GM19324 (cell line): ENCODE results near the gene USP36.
"Not testable (repeated sequence)": the region's sequence is repeated elsewhere in the genome, so short reads cannot be mapped to it uniquely, and the experiment has no call there.

Experiments
- ATAC-seq: cut with Tn5 transposase; IDR thresholded peaks from one replicate; pipeline ENCODE4 v1.9.1; 2021; ENCODE audit warnings: mild to moderate bottlenecking, moderate library complexity; ENCODE audit not compliant: unreplicated experiment, low FRiP score

USP36 gene

GRCh38 chr17:78794864-78795640 is 45.6 kb downstream of the USP36 start:
- ATAC-seq, result no peak

DNA sequence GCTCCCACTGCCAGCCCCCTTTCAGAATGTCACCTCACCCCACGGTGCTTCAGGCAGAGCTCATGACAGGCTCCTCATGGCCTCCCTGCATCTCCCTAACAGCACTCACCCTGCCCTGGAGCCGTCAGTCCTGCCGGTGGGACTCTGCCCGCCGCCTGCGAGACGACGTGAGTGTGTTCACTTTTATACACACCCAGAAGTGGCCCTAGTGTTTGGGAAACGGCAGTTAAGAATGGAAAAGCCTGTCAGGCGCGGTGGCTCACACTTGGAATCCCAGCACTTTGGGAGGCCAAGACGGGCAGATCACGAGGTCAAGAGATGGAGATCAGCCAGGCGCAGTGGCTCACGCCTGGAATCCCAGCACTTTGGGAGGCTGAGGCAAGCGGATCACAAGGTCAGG is 46.2 kb downstream of the USP36 start:
- no peak for ATAC-seq

GRCh38 chr17:78793968-78794367 is 46.6 kb downstream of the USP36 start:
- ATAC-seq, result no peak

- no peak for ATAC-seq
Observed at GRCh38 chr17:78793415-78793814, 47.2 kb downstream of the USP36 start.

DNA sequence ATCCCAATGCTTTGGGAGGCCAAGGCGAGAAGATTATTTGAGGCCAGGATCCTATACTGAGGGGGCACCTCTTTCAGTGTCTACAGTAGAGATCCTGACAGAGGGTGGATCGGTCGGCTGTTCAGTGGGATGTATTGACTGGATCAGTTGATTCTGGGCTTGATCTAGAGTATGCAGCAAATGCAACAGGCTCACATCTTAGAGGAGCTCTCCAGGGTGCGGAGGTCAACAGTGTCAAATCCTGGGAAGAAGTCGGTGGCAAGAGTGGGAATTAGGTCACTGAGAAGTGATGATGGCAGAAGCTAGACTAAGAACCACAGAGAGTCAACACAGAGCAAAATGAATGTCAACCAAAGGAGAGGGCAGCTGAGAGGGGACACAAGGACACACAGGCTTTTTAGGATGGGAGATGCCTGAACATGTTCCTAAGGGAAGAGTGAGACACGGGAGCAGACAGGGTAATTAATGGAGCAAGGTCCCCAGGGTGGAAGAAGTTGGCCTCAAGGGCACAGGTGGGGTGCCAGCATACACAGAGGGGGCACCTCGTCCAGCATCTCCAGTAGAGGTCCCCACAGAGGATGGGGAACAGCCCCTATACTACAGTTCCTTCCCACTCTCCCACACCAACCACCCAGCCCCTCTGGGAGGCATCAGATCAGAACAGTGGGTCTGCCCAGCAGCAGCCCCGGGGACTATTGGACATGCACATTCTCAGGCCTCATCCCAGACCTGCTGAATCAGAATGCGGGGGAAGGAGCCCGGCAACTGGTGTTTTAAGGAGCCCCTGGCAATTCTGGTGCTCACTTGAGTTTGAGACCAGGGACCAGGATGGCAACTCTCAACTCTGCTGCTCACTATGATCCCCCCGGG is 48.5 kb downstream of the USP36 start:
- ATAC-seq, result no peak

- ATAC-seq, result no peak
Observed at GRCh38 chr17:78790552-78790951, 50.1 kb downstream of the USP36 start.

GRCh38 chr17:78789663-78790181 is 50.9 kb downstream of the USP36 start:
- no peak for ATAC-seq

DNA sequence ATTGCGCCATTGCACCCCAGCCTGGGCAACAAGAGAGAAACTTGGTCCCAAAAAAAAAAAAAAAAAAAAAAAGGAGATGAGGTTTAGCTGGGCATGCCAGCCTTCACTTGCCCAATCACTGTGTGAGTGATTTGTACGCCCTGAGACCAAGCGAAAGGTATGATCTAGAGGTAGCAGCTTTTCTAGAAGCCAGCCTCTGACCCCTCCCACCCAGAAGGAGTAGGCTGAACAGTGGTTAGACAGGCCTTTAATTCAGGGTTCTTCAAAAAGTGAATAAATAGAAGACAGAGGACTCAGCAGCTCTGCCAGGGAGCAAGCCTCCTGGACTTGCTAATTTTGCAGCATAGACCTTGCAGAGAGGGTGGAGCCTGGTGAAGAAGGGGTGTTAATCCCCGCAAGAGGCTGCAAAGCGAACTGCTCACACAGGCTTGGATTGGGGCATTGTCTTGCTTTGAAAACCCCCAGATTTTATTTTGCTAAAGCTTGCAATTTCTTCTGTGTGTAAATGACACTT is 51.4 kb downstream of the USP36 start:
- ATAC-seq, result no peak

DNA sequence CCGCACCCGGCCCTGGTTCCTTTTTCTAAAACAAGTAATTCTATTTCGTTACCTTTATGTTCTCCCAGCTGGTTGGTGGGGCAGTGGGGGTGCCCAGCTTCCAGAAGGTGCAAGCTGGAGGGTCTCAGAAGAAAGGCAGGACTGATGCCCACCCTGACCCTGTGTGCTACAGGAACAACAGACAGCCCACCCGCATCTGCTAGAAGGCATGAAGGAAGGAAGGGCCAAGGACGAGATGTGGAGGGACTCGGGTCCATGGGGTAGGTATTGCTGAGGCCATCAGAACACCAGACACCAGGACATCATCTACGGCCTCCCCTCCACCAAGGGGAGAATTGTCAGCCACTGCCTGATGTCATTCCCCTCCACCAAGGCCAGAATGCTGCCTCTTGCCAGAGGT is 52.2 kb downstream of the USP36 start:
- no peak for ATAC-seq

- no peak for ATAC-seq
Observed at GRCh38 chr17:78787444-78787843, 53.2 kb downstream of the USP36 start.

DNA sequence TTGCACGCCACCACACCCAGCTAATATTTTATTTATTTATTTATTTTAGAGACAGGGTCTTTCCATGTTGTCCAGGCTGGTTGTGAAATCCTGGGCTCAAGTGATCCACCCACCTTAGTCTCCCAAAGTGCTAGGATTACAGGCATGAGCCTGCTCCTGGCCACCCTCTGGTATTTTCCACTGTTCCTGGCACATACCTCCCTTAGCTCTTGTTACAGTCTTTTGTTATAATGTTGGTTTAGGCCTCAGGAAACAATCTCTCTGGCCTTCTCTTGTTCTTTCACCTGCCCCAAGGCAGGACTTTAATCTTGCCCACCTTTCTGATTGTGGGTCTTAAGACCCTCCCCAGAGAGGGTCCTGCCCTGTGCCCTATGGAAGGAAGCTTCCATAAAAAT is 55.0 kb downstream of the USP36 start:
- ATAC-seq, result no peak

- no peak for ATAC-seq
Observed at GRCh38 chr17:78785011-78785662, 55.5 kb downstream of the USP36 start.

GRCh38 chr17:78784352-78784751 is 56.3 kb downstream of the USP36 start:
- no peak for ATAC-seq

DNA sequence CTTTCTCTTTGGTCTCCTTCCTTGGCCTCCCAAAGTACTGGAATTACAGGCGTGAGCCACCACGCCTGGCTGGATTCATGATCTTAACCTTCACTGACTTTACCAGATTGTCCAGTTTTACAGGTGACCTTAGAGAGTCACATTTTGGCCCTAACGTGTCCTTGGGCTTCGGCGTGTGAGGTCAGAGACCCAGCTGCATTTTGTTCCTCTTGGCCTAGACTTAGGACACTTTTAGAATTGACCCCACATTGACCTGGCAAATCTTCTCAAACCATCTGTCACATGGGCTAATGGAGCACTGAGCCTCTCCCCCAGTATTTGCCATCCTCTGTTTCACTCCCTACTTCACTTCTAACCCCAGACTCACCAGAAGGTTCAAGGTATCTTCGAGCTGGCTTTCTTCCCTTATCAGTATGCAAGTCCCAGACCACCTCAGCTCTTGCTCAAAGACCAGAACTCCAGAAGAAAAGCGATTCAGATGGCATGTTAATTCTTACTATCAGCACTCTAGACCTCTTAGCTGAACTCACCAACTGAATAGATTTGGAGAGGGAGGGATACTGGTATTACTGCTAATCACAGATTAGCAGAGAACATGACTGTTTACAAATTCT is 56.8 kb downstream of the USP36 start:
- ATAC-seq, result no peak

- peak; percentile 22 for ATAC-seq
Observed at GRCh38 chr17:78781893-78782304, 58.7 kb downstream of the USP36 start, which contains the start of gene CYTH1. Gene CYTH1, minus strand, starts transcription at chr17:78782273. Its CDS starts 50 bp downstream, at chr17:78782223.

DNA sequence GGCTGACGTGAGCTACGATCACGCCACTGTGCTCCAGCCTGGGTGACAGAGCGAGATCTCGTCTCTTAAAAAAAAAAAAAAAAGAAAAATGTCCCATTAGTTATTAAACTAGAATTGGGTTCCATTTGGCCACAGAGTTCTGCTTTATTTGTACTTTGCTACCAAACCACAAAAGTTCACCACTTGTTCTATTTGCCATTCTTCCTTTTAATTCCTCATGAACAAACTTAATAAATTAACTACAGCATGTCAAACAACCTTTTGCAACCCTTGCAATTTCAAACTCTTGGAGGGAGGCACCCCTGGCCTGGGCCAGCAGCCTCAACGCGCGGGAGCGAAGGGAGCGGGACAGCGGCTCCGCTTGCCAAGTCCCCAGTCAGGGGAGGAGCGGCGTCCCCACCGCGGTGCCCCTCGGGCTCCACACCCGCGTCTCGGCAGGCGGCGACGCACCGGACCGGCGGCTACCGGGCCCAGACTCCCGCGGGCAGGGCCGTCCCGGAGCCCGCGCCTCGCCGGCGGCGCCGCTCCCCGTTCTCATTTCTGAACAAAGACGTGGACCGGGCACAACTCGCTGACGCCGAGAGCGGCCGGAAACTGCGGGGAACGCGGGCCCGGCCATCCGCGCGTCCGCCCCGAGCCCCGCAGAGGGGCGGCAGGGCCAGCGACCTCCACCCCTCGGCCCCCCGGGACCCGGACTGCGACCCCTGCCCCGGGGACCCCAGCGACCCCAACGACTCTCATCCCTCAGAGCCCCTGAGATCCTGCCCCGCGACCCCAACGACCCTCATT is 59.3 kb downstream of the USP36 start:
- peak; percentile 29 for ATAC-seq

GRCh38 chr17:78780335-78780734 is 60.3 kb downstream of the USP36 start:
- ATAC-seq, result no peak

GRCh38 chr17:78779850-78780249 is 60.8 kb downstream of the USP36 start:
- no peak for ATAC-seq

DNA sequence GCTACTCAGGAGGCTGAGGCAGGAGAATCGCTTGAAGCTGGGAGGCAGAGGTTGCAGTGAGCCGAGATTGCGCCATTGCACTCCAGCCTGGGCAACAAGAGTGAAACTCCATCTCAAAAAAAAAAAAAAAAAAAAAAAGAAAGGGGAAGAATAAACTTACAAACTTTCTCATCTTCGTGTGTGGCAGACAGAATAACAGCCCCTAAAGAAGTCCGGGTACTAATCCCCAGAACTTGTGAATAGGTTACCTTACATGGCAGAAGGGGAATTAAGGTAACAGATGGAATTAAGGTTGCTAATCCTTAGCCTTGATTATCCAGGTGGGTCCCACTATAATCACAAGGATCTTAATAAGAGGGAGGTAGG is 61.3 kb downstream of the USP36 start:
- not testable (repeated sequence) for ATAC-seq
